Keratinocyte (primary cell): ENCODE measurements around the gene KCNN1. TPM values are rescaled to one million over a fixed set of nuclear protein-coding genes. Genes with fewer than 3 reads are reported as not detected.

Experiments used
- DNase-seq: peaks from one replicate; pipeline ENCODE4 v3.0.0-alpha.2; 2011; ENCODE audit warnings: low read depth, missing footprints, low spot score
- FAIRE-seq: peaks from 2 replicates; lab custom pipeline; 2011; peaks lifted over from hg19 to GRCh38; lab: Jason Lieb, UNC
- H2AFZ ChIP-seq: 2 replicates; pipeline ENCODE4 v1.6.0; 2012; ENCODE audit warnings: low read length, control low read depth, inconsistent platforms; ENCODE audit not compliant: control insufficient read depth
- H3K27ac ChIP-seq: 2 replicates; pipeline ENCODE4 v1.5.1; 2011; ENCODE audit warnings: low read length; ENCODE audit not compliant: control insufficient read depth, insufficient read depth
- H3K27me3 ChIP-seq: 3 replicates; pipeline ENCODE4 v1.6.0; 2011; ENCODE audit warnings: low read length; ENCODE audit not compliant: control insufficient read depth, insufficient read depth; ENCODE audit errors: extremely low read depth
- H3K36me3 ChIP-seq, 2 experiments: 2 replicates in 1 of 2; 3 replicates in 1 of 2; pipeline ENCODE4 v1.5.1; 2011; ENCODE audit warnings: low read length in 2 of 2, mild to moderate bottlenecking in 1 of 2; ENCODE audit not compliant: control insufficient read depth in 2 of 2, insufficient read depth in 2 of 2; ENCODE audit errors: extremely low read depth in 1 of 2
- H3K4me1 ChIP-seq: 3 replicates; pipeline ENCODE4 v1.5.1; 2011; ENCODE audit warnings: low read length; ENCODE audit not compliant: control insufficient read depth, insufficient read depth; ENCODE audit errors: extremely low read depth
- H3K4me2 ChIP-seq: 3 replicates; pipeline ENCODE4 v1.6.0; 2011; ENCODE audit warnings: low read depth, low read length; ENCODE audit not compliant: control insufficient read depth, insufficient read depth; ENCODE audit errors: extremely low read depth
- H3K4me3 ChIP-seq, 3 experiments: fragments of 200-600 bp in 1 of 3; sonication (generic) in 1 of 3; 2 replicates in 2 of 3; 3 replicates in 1 of 3; pipeline ENCODE4 v1.5.1; 2011 to 2016; ENCODE audit warnings: low read length in 3 of 3, mild to moderate bottlenecking in 3 of 3, control low read depth in 2 of 3, inconsistent platforms in 1 of 3, low read depth in 1 of 3, mixed read lengths in 1 of 3, mixed run types in 1 of 3, moderate library complexity in 1 of 3; ENCODE audit not compliant: control insufficient read depth in 2 of 3, insufficient read depth in 2 of 3; ENCODE audit errors: extremely low read depth in 1 of 3
- H3K79me2 ChIP-seq: 2 replicates; pipeline ENCODE4 v1.6.0; 2012; ENCODE audit warnings: low read length; ENCODE audit not compliant: control insufficient read depth, insufficient read depth
- H3K9ac ChIP-seq: 3 replicates; pipeline ENCODE4 v1.6.0; 2011; ENCODE audit warnings: low read length; ENCODE audit not compliant: control insufficient read depth, insufficient read depth; ENCODE audit errors: extremely low read depth
- H3K9me1 ChIP-seq: 3 replicates; pipeline ENCODE4 v1.6.0; 2011; ENCODE audit warnings: low read length; ENCODE audit not compliant: control insufficient read depth, insufficient read depth; ENCODE audit errors: extremely low read depth
- H3K9me3 ChIP-seq: 2 replicates; pipeline ENCODE4 v1.5.1; 2012; ENCODE audit warnings: low read depth, low read length; ENCODE audit not compliant: control insufficient read depth
- H4K20me1 ChIP-seq: 3 replicates; pipeline ENCODE4 v1.6.0; 2011; ENCODE audit warnings: low read length; ENCODE audit not compliant: control insufficient read depth, insufficient read depth; ENCODE audit errors: extremely low read depth
- CTCF ChIP-seq, 3 experiments: IDR thresholded peaks in 1 of 3; conservative IDR thresholded peaks in 1 of 3; optimal IDR thresholded peaks in 1 of 3; 2 replicates in 2 of 3; 3 replicates in 1 of 3; pipeline versions ENCODE3 to v1.5.1; 2011; ENCODE audit warnings: low read length in 3 of 3, mild to moderate bottlenecking in 3 of 3, moderate library complexity in 2 of 3, control low read depth in 1 of 3, inconsistent platforms in 1 of 3; ENCODE audit not compliant: insufficient read depth in 2 of 3; ENCODE audit errors: extremely low read depth in 1 of 3
- EZH2 ChIP-seq: IDR thresholded peaks from one replicate; pipeline ENCODE4 v1.6.1; 2012; ENCODE audit warnings: inconsistent platforms, mild to moderate bottlenecking, low read length, moderate library complexity
- dilution Hi-C: fragments of 300-500 bp; cut with MboI; formaldehyde crosslinking; loops from one replicate; pipeline ENCODE4 v1.7.0; 2020; ENCODE audit warnings: low sequenced_read_pairs; ENCODE audit not compliant: extremely low pct_ligation_motif_present
- polyA plus RNA-seq, 5 experiments: library from polyadenylated mRNA; depleted of rRNA in 3 of 5; stranded (reverse) in 3 of 5; stranded (forward) in 1 of 5; unstranded in 1 of 5; fragments of >200 nt; gene quantifications; 1 replicate in 1 of 5; 2 replicates in 3 of 5; 3 replicates in 1 of 5; pipeline versions ENCODE4 v1.2.1 to v1.2.3, GENCODE V29; 2011 to 2012; ENCODE audit warnings: missing spikeins in 2 of 5, low read depth in 1 of 5, low replicate concordance in 1 of 5

Gene KCNN1
- polyA plus RNA-seq, 1 donor (not counting 4 experiments of a cell fraction or from before 2014, with no cell fraction given), result not detected

- no peak overlapping the region for H3K9ac ChIP-seq
- dilution Hi-C loops, result no loop called here
- H3K4me3 ChIP-seq, result no peak overlapping the region
- H3K4me2 ChIP-seq, result peak overlapping the region; percentile 1
- H4K20me1 ChIP-seq, result no peaks in the 10 kb centered on the region
- H3K79me2 ChIP-seq, result no peaks in the 10 kb centered on the region
- no peaks in the 10 kb centered on the region for H3K27me3 ChIP-seq
- H3K27ac ChIP-seq, result peak overlapping the region; percentile 14
- peaks cover 11% of the 10 kb centered on the region for H3K4me1 ChIP-seq
- no peaks in the 10 kb centered on the region for H3K36me3 ChIP-seq
- no peaks in the 10 kb centered on the region for H3K9me3 ChIP-seq
- H2AFZ ChIP-seq, result peak overlapping the region; percentile 52
- H3K9me1 ChIP-seq, result no peaks in the 10 kb centered on the region
- TF ChIP-seq EZH2, result no peak
- TF ChIP-seq CTCF (optimal IDR thresholded peaks at IDR 0.05 in 1 of 3, IDR thresholded peaks at IDR 0.05 in 1 of 3, conservative IDR thresholded peaks at IDR 0.05 in 1 of 3; ENCODE audit: extremely low read depth in 1 of 3, insufficient read depth in 2 of 3, low read length in 3 of 3), result no peak
- DNase-seq (no peak), FAIRE-seq (no peak)
These were observed 54.3 kb downstream of the KCNN1 start for GRCh38 chr19:18021121-18021755.

- no peak overlapping the region for H3K27ac ChIP-seq
- H4K20me1 ChIP-seq, result no peaks in the 10 kb centered on the region
- H3K9ac ChIP-seq, result no peak overlapping the region
- no peak for TF ChIP-seq EZH2
- H3K4me1 ChIP-seq, result peaks cover 11% of the 10 kb centered on the region
- no peaks in the 10 kb centered on the region for H3K36me3 ChIP-seq
- H3K27me3 ChIP-seq, result no peaks in the 10 kb centered on the region
- H3K9me1 ChIP-seq, result no peaks in the 10 kb centered on the region
- no peak for FAIRE-seq
- no peak overlapping the region for H3K4me3 ChIP-seq
- DNase-seq, result no peak
- H3K4me2 ChIP-seq, result no peak overlapping the region
- H3K9me3 ChIP-seq, result no peaks in the 10 kb centered on the region
- dilution Hi-C loops, result no loop called here
- no peaks in the 10 kb centered on the region for H3K79me2 ChIP-seq
- peak overlapping the region; percentile 68 for H2AFZ ChIP-seq
These were observed 56.8 kb downstream of the KCNN1 start for GRCh38 chr19:18023622-18024251.
